ENCODE data around the gene OR4B1.
"Not testable (repeated sequence)": the region's sequence is repeated elsewhere in the genome, so short reads cannot be mapped to it uniquely, and the experiment has no call there.

OR4B1 gene

GRCh38 chr11:48207881-48208280 is 8.7 kb upstream of the OR4B1 start:
- TF ChIP-seq TOX (CRISPR knock-in tag; IDR thresholded peaks at IDR 0.05; ENCODE audit: borderline replicate concordance) (no peak), SNAI2 (CRISPR knock-in tag; IDR thresholded peaks at IDR 0.05) (no peak), OSR1 (CRISPR knock-in tag; IDR thresholded peaks at IDR 0.05) (no peak)
- ATAC-seq = no peak

- TF ChIP-seq OSR1 (CRISPR knock-in tag; IDR thresholded peaks at IDR 0.05) (no peak), BACH2 (CRISPR knock-in tag; IDR thresholded peaks at IDR 0.05; ENCODE audit: borderline replicate concordance) (no peak), ESRRG (CRISPR knock-in tag; IDR thresholded peaks at IDR 0.05) (no peak), ZNF565 (CRISPR knock-in tag; conservative IDR thresholded peaks at IDR 0.05; ENCODE audit: low read depth) (no peak), CSDC2 (CRISPR knock-in tag; IDR thresholded peaks at IDR 0.05) (no peak), GLIS3 (CRISPR knock-in tag; IDR thresholded peaks at IDR 0.05) (no peak)
- peak; percentile 71 for ATAC-seq
These were observed 6.6 kb upstream of the OR4B1 start for GRCh38 chr11:48210052-48210451.

DNA sequence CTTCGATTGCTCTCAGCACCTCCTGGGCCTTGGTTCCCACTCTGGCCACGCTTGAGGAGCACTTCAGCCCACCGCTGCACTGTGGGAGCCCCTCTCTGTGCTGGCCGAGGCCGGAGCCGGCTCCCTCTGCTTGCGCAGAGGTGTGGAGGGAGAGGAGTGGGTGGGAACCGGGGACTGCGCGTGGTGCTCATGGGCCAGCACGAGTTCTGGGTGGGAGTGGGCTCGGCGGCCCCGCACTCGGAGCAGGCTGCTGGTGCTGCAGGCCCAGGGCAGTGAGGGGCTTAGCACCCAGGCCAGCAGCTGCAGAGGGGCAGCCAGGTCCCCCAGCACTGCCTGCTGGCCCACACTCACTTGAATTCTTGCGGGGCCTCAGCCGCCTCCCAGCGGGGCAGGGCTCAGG is 12.2 kb downstream of the OR4B1 start:
- TF ChIP-seq TCF4 (CRISPR knock-in tag; IDR thresholded peaks at IDR 0.05; ENCODE audit: borderline replicate concordance) = no peak
- TF ChIP-seq PPARA (CRISPR knock-in tag; IDR thresholded peaks at IDR 0.05; ENCODE audit: borderline replicate concordance) = no peak
- TF ChIP-seq CSDC2 (CRISPR knock-in tag; IDR thresholded peaks at IDR 0.05) = no peak
- TF ChIP-seq, protein P1, sequence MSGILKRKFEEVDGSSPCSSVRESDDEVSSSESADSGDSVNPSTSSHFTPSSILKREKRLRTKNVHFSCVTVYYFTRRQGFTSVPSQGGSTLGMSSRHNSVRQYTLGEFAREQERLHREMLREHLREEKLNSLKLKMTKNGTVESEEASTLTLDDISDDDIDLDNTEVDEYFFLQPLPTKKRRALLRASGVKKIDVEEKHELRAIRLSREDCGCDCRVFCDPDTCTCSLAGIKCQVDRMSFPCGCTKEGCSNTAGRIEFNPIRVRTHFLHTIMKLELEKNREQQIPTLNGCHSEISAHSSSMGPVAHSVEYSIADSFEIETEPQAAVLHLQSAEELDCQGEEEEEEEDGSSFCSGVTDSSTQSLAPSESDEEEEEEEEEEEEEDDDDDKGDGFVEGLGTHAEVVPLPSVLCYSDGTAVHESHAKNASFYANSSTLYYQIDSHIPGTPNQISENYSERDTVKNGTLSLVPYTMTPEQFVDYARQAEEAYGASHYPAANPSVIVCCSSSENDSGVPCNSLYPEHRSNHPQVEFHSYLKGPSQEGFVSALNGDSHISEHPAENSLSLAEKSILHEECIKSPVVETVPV (CRISPR knock-in tag; IDR thresholded peaks at IDR 0.05) = no peak
- TF ChIP-seq ZC3H10 (CRISPR knock-in tag; IDR thresholded peaks at IDR 0.05) = no peak
- no peak for TF ChIP-seq ZNF70 (CRISPR knock-in tag; IDR thresholded peaks at IDR 0.05)
- TF ChIP-seq PATZ1 (CRISPR knock-in tag; IDR thresholded peaks at IDR 0.05; ENCODE audit: borderline replicate concordance) = no peak
- no peak for TF ChIP-seq ZNF565 (CRISPR knock-in tag; conservative IDR thresholded peaks at IDR 0.05; ENCODE audit: low read depth)
- TF ChIP-seq ISL1 (CRISPR knock-in tag; IDR thresholded peaks at IDR 0.05) = no peak
- TF ChIP-seq SNAI2 (CRISPR knock-in tag; IDR thresholded peaks at IDR 0.05) = no peak
- TF ChIP-seq ZFP30 (CRISPR knock-in tag; IDR thresholded peaks at IDR 0.05) = no peak
- ATAC-seq = no peak

GRCh38 chr11:48230057-48230456 is 13.4 kb downstream of the OR4B1 start:
- not testable (repeated sequence) for ATAC-seq

DNA sequence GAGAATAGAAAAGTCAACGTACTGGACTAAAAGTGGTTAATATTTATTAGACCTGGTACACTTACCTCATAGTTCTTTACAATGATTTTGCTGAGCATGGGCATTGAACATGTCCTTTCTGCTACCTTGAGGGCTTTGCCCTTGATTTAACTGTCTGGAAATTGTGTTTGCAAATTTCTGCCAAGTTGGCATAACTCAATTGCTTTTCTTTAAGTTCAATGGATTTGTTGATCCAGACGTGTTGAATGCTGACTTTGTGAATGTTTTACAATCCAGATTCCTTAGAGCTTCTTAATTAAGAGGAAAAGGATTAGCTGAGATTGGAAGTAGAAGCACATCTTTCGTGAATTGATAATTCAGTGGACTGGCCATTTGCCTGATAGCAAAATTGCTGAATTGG is 21.1 kb downstream of the OR4B1 start:
- no peak for ATAC-seq
- TF ChIP-seq ZNF565 (CRISPR knock-in tag; conservative IDR thresholded peaks at IDR 0.05; ENCODE audit: low read depth) (no peak), ESRRG (CRISPR knock-in tag; IDR thresholded peaks at IDR 0.05) (no peak), CSDC2 (CRISPR knock-in tag; IDR thresholded peaks at IDR 0.05) (no peak), ZFP30 (CRISPR knock-in tag; IDR thresholded peaks at IDR 0.05) (no peak), ISL1 (CRISPR knock-in tag; IDR thresholded peaks at IDR 0.05) (no peak), TOX (CRISPR knock-in tag; IDR thresholded peaks at IDR 0.05; ENCODE audit: borderline replicate concordance) (no peak), CREB5 (CRISPR knock-in tag; IDR thresholded peaks at IDR 0.05; ENCODE audit: low read depth) (no peak), ZC3H10 (CRISPR knock-in tag; IDR thresholded peaks at IDR 0.05) (no peak), SNAI2 (CRISPR knock-in tag; IDR thresholded peaks at IDR 0.05) (no peak), TCF4 (CRISPR knock-in tag; IDR thresholded peaks at IDR 0.05; ENCODE audit: borderline replicate concordance) (no peak), OSR1 (CRISPR knock-in tag; IDR thresholded peaks at IDR 0.05) (no peak), BACH2 (CRISPR knock-in tag; IDR thresholded peaks at IDR 0.05; ENCODE audit: borderline replicate concordance) (no peak)

DNA sequence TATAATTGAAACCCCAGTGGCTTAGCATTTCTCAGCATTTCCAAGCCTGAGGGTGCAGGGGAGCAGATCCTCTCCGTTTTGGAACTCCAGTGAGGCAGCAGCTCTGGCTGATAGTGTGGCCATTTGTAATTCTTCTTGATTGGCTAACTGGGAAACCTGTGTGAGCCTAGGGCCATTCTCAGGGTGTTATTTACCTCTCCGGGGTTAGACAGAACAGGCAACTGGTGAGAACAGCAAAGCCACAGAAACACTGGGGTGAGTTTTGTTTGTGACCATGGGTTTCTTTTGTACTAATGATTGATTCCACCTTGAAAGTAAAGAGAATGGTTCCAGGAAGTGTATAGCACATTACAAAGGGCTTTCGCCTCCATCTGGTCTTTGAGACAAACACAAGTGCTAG is 25.9 kb downstream of the OR4B1 start:
- TF ChIP-seq CSDC2 (CRISPR knock-in tag; IDR thresholded peaks at IDR 0.05) = no peak
- no peak for ATAC-seq

GRCh38 chr11:48244804-48245203 is 28.2 kb downstream of the OR4B1 start, which contains the start of gene OR4X2:
Gene OR4X2, plus strand, starts transcription at chr11:48245104. Its CDS starts 0 bp downstream, at chr11:48245104.
- TF ChIP-seq TCF4 (CRISPR knock-in tag; IDR thresholded peaks at IDR 0.05; ENCODE audit: borderline replicate concordance) (no peak), ISL1 (CRISPR knock-in tag; IDR thresholded peaks at IDR 0.05) (no peak)

More at GRCh38 chr11:48244804-48245203, 28.2 kb downstream of the OR4B1 start, which contains the start of gene OR4X2:
- no peak for ATAC-seq
